K562 (cell line): ENCODE data around the gene PATJ. TPM values are rescaled to one million over a fixed set of nuclear protein-coding genes. Genes with fewer than 3 reads are reported as not detected.

Experiments used
- ATAC-seq: fragments of 200-7000 bp; cut with Tn5 transposase; 3 replicates; pipeline ENCODE4 v1.9.1; 2020; ENCODE audit warnings: moderate library complexity
- BruUV-seq: library from RNA; stranded (reverse); fragments of 400-500 nt; replicated peaks from 2 replicates; lab custom pipeline; 2021; lab: Mats Ljungman, UMichigan
- CTCF ChIA-PET: fragments of 300-600 bp; formaldehyde crosslinking; extraction: SDS; loops from one replicate; lab custom pipeline; 2021; ENCODE audit warnings: low intra/inter-chr PET ratio; lab: Yijun Ruan, JAX
- POLR2A ChIA-PET: fragments of 300-600, 350-650 bp; sonication (Branson Sonifier 250); formaldehyde crosslinking; extraction: SDS; loops from one replicate; lab custom pipeline; 2021; ENCODE audit warnings: antibody characterized with exemption, inconsistent platforms; lab: Yijun Ruan, JAX
- DNase-seq, 4 experiments: peaks; one replicate each; pipeline versions ENCODE4 v3.0.0 to v3.0.0-alpha.2; 2011 to 2018; ENCODE audit warnings: low spot score in 3 of 4, mixed read lengths in 3 of 4; ENCODE audit errors: extremely low read depth in 1 of 4
- FAIRE-seq: peaks from 2 replicates; lab custom pipeline; 2011; peaks lifted over from hg19 to GRCh38; lab: Jason Lieb, UNC
- H2AFZ ChIP-seq: 2 replicates; pipeline ENCODE4 v1.6.0; 2011; ENCODE audit warnings: low read depth, low read length, control low read depth, inconsistent platforms
- H3K27ac ChIP-seq: fragments of 200-600 bp; 3 replicates; pipeline ENCODE4 v1.8.0; 2011; ENCODE audit warnings: low read depth, mild to moderate bottlenecking, control low read depth, inconsistent platforms, low read length, moderate library complexity, mixed read lengths; ENCODE audit errors: extremely low read depth
- H3K27me3 ChIP-seq, 2 experiments: fragments of 300-600 bp in 1 of 2; 2 replicates in 1 of 2; 3 replicates in 1 of 2; pipeline versions ENCODE4 v1.6.0 to v1.8.0; 2011; ENCODE audit warnings: inconsistent platforms in 2 of 2, low read length in 2 of 2, mild to moderate bottlenecking in 1 of 2, mixed read lengths in 1 of 2, moderate library complexity in 1 of 2; ENCODE audit not compliant: control insufficient read depth in 2 of 2, insufficient read depth in 2 of 2
- H3K36me3 ChIP-seq: fragments of 300-600 bp; 3 replicates; pipeline ENCODE4 v1.8.0; 2011; ENCODE audit warnings: mild to moderate bottlenecking, low read length, inconsistent platforms; ENCODE audit not compliant: control insufficient read depth, insufficient read depth
- H3K4me1 ChIP-seq, 2 experiments: fragments of 200-600 bp in 1 of 2; replicated peaks in 1 of 2; 2 replicates in 1 of 2; 3 replicates in 1 of 2; pipeline versions ENCODE4 v1.5.1 to v1.8.0; 2011; ENCODE audit warnings: inconsistent platforms in 2 of 2, low read length in 2 of 2, mild to moderate bottlenecking in 1 of 2, mixed read lengths in 1 of 2, moderate library complexity in 1 of 2; ENCODE audit not compliant: control insufficient read depth in 2 of 2, insufficient read depth in 2 of 2
- H3K4me2 ChIP-seq: 2 replicates; pipeline ENCODE4 v1.6.1; 2011; ENCODE audit warnings: low read length, control low read depth, inconsistent platforms, mixed read lengths; ENCODE audit not compliant: insufficient read depth
- H3K4me3 ChIP-seq: fragments of 200-600 bp; sonication (generic), shearing (Covaris generic); 2 replicates; pipeline ENCODE4 v1.5.1; 2016; ENCODE audit warnings: control low read depth, inconsistent platforms
- H3K79me2 ChIP-seq: fragments of 200-600 bp; 3 replicates; pipeline ENCODE4 v1.8.0; 2011; ENCODE audit warnings: low read length, inconsistent platforms; ENCODE audit not compliant: control insufficient read depth, insufficient read depth
- H3K9ac ChIP-seq, 2 experiments: 2 replicates each; pipeline versions ENCODE4 v1.6.0 to v1.6.1; 2011; ENCODE audit warnings: low read depth in 2 of 2, low read length in 2 of 2, control low read depth in 1 of 2, inconsistent platforms in 1 of 2, mild to moderate bottlenecking in 1 of 2, mixed read lengths in 1 of 2; ENCODE audit not compliant: insufficient read depth in 1 of 2
- H3K9me1 ChIP-seq: one replicate; pipeline ENCODE4 v1.6.0; 2011; ENCODE audit warnings: inconsistent platforms, mild to moderate bottlenecking, low read length, moderate library complexity; ENCODE audit not compliant: control insufficient read depth, insufficient read depth
- H3K9me3 ChIP-seq: replicated peaks from 2 replicates; pipeline ENCODE4 v1.5.1; 2011; ENCODE audit warnings: low read depth, low read length, inconsistent platforms; ENCODE audit not compliant: control insufficient read depth, insufficient read depth
- H4K20me1 ChIP-seq: replicated peaks from 2 replicates; pipeline ENCODE4 v1.6.1; 2011; ENCODE audit warnings: low read length, inconsistent platforms, mixed read lengths; ENCODE audit not compliant: control insufficient read depth, insufficient read depth
- BHLHE40 ChIP-seq: IDR thresholded peaks from 2 replicates; pipeline ENCODE4 v1.6.1; 2011; ENCODE audit warnings: low read length, improper control_type of control experiment
- CXXC5 ChIP-seq: fragments of 250-450 bp; sonication (Bioruptor Pico); IDR thresholded peaks from 2 replicates; pipeline ENCODE4 v1.8.0; 2022; ENCODE audit warnings: inconsistent platforms, mild to moderate bottlenecking, moderate library complexity
- HMBOX1 ChIP-seq: sonication (generic); IDR thresholded peaks from 2 replicates; pipeline ENCODE4 v1.6.1; 2016
- HNRNPL ChIP-seq: fragments of 200-400 bp; formaldehyde crosslinking; IDR thresholded peaks from 2 replicates; pipeline ENCODE4 v1.6.1; 2017; ENCODE audit warnings: low read depth, mild to moderate bottlenecking, low read length
- JUND ChIP-seq, 2 experiments: IDR thresholded peaks; 2 replicates in 1 of 2; 3 replicates in 1 of 2; pipeline ENCODE4 v1.6.1; 2011; ENCODE audit warnings: borderline replicate concordance in 2 of 2, low read depth in 2 of 2, low read length in 2 of 2, improper control_type of control experiment in 1 of 2, missing biosample characterization in 1 of 2, missing genetic modification characterization in 1 of 2, missing genetic modification reagents in 1 of 2
- MCM7 ChIP-seq, 2 experiments: fragments of 450-650 bp; IDR thresholded peaks; 2 replicates each; pipeline ENCODE4 v1.6.1; 2016 to 2018
- PTBP1 ChIP-seq: fragments of 200-400 bp; formaldehyde crosslinking; IDR thresholded peaks from 2 replicates; pipeline ENCODE4 v1.6.1; 2017; ENCODE audit warnings: low read depth, low read length
- SETDB1 ChIP-seq: IDR thresholded peaks from one replicate; pipeline ENCODE4 v1.6.1; 2012; ENCODE audit warnings: low read length, control low read depth, inconsistent platforms
- U2AF1 ChIP-seq: fragments of 200-400 bp; formaldehyde crosslinking; optimal IDR thresholded peaks from 2 replicates; pipeline ENCODE3; 2017; ENCODE audit warnings: mild to moderate bottlenecking, low read depth, low read length, moderate library complexity
- ZNF12 ChIP-seq: sonication (generic); formaldehyde crosslinking; IDR thresholded peaks from 2 replicates; pipeline ENCODE4 v1.4.0; 2020; ENCODE audit warnings: mild to moderate bottlenecking, missing genetic modification reagents
- ZNF449 ChIP-seq: fragments of 250-450 bp; sonication (Bioruptor Pico); IDR thresholded peaks from 2 replicates; pipeline ENCODE4 v1.8.0; 2022; ENCODE audit warnings: moderate library complexity, mild to moderate bottlenecking, inconsistent platforms
- ZNF830 ChIP-seq: fragments of 250-450 bp; sonication (Bioruptor Pico); IDR thresholded peaks from 2 replicates; pipeline ENCODE4 v1.5.0; 2021; ENCODE audit warnings: mild to moderate bottlenecking
- WGBS: fragments of 100-300 bp; shearing (Covaris generic); methylation state at CpG from one replicate; pipeline ENCODE4 v1.1.6; 2016; ENCODE audit warnings: low coverage, mixed read lengths; ENCODE audit not compliant: insufficient coverage; ENCODE audit errors: missing lambda C conversion rate; 5-methylcytosine and 5-hydroxymethylcytosine counted together
- in situ Hi-C: fragments of 300-500 bp; cut with MboI; formaldehyde crosslinking; loops from 4 replicates; pipeline ENCODE4 v1.15.0; 2018; ENCODE audit warnings: inconsistent platforms, mixed read lengths
- intact Hi-C: fragments of 100-400 bp; cut with micrococcal nuclease; formaldehyde crosslinking; loops from 2 replicates; pipeline ENCODE4 v1.14.2; 2022
- polyA plus RNA-seq, 8 experiments: library from polyadenylated mRNA; depleted of rRNA in 4 of 8; stranded (reverse) in 5 of 8; unstranded in 3 of 8; fragments of >200 nt; fragmentation: Nextera tagmentation in 2 of 8; fragmentation: Illumina TruSeq in 1 of 8; extraction: Ambion mirVana in 2 of 8; extraction: Trizol in 1 of 8; gene quantifications; 2 replicates each; pipeline versions ENCODE4 v1.2.1 to v1.2.3, GENCODE V29; 2011 to 2014; ENCODE audit warnings: inconsistent platforms in 1 of 8, missing spikeins in 1 of 8
- total RNA-seq, 7 experiments: library from RNA; depleted of rRNA in 6 of 7; stranded (reverse); fragments of >200 nt in 6 of 7; fragmentation: Illumina TruSeq in 2 of 7; extraction: Trizol in 2 of 7; gene quantifications; 2 replicates each; pipeline versions ENCODE4 v1.2.1 to v1.2.3, GENCODE V29; 2011 to 2021; ENCODE audit warnings: low replicate concordance in 1 of 7
- TF ChIP-seq, protein P1 (sequence below): sonication (generic); formaldehyde crosslinking; IDR thresholded peaks from 2 replicates; pipeline ENCODE4 v1.8.1; 2023; ENCODE audit warnings: mild to moderate bottlenecking, missing genetic modification reagents
- TF ChIP-seq, protein P2 (sequence below): sonication (generic); formaldehyde crosslinking; IDR thresholded peaks from 2 replicates; pipeline ENCODE4 v1.5.0; 2020; ENCODE audit warnings: missing genetic modification reagents
- TF ChIP-seq, protein P3 (sequence below): fragments of 450-650 bp; IDR thresholded peaks from 2 replicates; pipeline ENCODE4 v1.6.1; 2017; ENCODE audit warnings: antibody characterized with exemption

PATJ gene
- total and polyA plus RNA-seq, 9 of the 15 experiments (the other 6 are each of a cell fraction or from before 2014, with no cell fraction given): 0.22 TPM; not detected in 8

DNA sequence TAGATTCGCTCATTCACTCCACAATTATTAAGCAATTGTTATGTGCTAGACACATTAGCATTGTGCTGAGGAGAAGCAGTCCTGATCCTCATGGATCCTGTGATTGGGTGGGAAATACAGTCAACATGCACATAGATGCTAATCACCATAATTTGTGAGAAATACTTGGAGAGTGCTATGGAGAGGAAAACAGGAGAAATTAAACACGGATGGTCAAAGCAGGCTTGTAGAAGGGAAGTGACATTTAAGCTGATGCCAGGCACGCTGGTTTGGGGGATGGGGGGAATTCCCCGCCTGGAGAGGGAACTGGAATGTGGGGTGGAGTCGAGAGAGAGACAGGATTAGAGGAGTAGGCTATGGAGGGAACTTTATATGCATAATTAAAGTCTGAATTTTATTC lies 400.2 kb downstream of the PATJ start:
- no peak overlapping the region for H3K9ac ChIP-seq
- H3K9me3 ChIP-seq: no peaks in the 10 kb centered on the region
- CTCF ChIA-PET: no interaction called here
- no peak overlapping the region for H2AFZ ChIP-seq
- no TSS peak for BruUV-seq
- no peak for DNase-seq
- no peak for FAIRE-seq
- peaks cover 0 to 13% of the 10 kb centered on the region in 2 experiments; a peak in 3 of 5 replicates for H3K27me3 ChIP-seq
- no peaks in the 10 kb centered on the region for H3K36me3 ChIP-seq
- in situ Hi-C loops: no loop called here
- no peak overlapping the region for H3K4me3 ChIP-seq
- 1% methylated on average over 5 of the region's 5 CpGs for WGBS
- no peaks in the 10 kb centered on the region for H3K79me2 ChIP-seq
- intact Hi-C loops: loop anchor here (5.0 kb wide), 1 partner anchor 190 kb away; no protein-coding TSS in a partner anchor
- ATAC-seq: no peak
- POLR2A ChIA-PET: no interaction called here
- H3K27ac ChIP-seq: no peak overlapping the region
- no peaks in the 10 kb centered on the region for H3K9me1 ChIP-seq
- no peaks in the 10 kb centered on the region; a peak in 1 of 5 replicates for H3K4me1 ChIP-seq
- 0 out of 2 replicates have a peak, but pooled peaks cover 4% of the 10 kb centered on the region for H4K20me1 ChIP-seq
- no peak overlapping the region for H3K4me2 ChIP-seq
- TF ChIP-seq, protein P1, sequence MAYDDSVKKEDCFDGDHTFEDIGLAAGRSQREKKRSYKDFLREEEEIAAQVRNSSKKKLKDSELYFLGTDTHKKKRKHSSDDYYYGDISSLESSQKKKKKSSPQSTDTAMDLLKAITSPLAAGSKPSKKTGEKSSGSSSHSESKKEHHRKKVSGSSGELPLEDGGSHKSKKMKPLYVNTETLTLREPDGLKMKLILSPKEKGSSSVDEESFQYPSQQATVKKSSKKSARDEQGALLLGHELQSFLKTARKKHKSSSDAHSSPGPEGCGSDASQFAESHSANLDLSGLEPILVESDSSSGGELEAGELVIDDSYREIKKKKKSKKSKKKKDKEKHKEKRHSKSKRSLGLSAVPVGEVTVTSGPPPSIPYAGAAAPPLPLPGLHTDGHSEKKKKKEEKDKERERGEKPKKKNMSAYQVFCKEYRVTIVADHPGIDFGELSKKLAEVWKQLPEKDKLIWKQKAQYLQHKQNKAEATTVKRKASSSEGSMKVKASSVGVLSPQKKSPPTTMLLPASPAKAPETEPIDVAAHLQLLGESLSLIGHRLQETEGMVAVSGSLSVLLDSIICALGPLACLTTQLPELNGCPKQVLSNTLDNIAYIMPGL: no peak
- TF ChIP-seq PTBP1 (no peak), JUND (IDR thresholded peaks at IDR 0.05; ENCODE audit: borderline replicate concordance, low read depth, low read length) (no peak), JUND (tag; IDR thresholded peaks at IDR 0.05; ENCODE audit: borderline replicate concordance, low read depth, low read length) (no peak), HNRNPL (no peak), BHLHE40 (no peak), ZNF830 (CRISPR knock-in tag) (no peak), ZNF449 (CRISPR knock-in tag) (no peak), U2AF1 (no peak), ZNF12 (no peak), HMBOX1 (no peak), CXXC5 (CRISPR knock-in tag) (no peak), MCM7 (IDR thresholded peaks at IDR 0.05) (no peak), SETDB1 (no peak)
- TF ChIP-seq, protein P2, sequence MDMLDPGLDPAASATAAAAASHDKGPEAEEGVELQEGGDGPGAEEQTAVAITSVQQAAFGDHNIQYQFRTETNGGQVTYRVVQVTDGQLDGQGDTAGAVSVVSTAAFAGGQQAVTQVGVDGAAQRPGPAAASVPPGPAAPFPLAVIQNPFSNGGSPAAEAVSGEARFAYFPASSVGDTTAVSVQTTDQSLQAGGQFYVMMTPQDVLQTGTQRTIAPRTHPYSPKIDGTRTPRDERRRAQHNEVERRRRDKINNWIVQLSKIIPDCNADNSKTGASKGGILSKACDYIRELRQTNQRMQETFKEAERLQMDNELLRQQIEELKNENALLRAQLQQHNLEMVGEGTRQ (CRISPR knock-in tag): no peak
- TF ChIP-seq, protein P3, sequence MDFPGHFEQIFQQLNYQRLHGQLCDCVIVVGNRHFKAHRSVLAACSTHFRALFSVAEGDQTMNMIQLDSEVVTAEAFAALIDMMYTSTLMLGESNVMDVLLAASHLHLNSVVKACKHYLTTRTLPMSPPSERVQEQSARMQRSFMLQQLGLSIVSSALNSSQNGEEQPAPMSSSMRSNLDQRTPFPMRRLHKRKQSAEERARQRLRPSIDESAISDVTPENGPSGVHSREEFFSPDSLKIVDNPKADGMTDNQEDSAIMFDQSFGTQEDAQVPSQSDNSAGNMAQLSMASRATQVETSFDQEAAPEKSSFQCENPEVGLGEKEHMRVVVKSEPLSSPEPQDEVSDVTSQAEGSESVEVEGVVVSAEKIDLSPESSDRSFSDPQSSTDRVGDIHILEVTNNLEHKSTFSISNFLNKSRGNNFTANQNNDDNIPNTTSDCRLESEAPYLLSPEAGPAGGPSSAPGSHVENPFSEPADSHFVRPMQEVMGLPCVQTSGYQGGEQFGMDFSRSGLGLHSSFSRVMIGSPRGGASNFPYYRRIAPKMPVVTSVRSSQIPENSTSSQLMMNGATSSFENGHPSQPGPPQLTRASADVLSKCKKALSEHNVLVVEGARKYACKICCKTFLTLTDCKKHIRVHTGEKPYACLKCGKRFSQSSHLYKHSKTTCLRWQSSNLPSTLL: no peak
